Stimulated activated CD8-positive, alpha-beta memory T cell treated with anti-CD3 and anti-CD28 coated beads, Interleukin-12 subunit alpha, Interleukin-12 subunit beta, amount 100 ng/mL, for 24 hours (primary cell): ENCODE measurements around the gene MCM3AP.
"Not testable (repeated sequence)": the region's sequence is repeated elsewhere in the genome, so short reads cannot be mapped to it uniquely, and the experiment has no call there.

Experiments used
- DNase-seq: peaks from one replicate; pipeline ENCODE4 v3.0.0-alpha.2; 2020; ENCODE audit errors: extremely low read depth

MCM3AP gene

DNA sequence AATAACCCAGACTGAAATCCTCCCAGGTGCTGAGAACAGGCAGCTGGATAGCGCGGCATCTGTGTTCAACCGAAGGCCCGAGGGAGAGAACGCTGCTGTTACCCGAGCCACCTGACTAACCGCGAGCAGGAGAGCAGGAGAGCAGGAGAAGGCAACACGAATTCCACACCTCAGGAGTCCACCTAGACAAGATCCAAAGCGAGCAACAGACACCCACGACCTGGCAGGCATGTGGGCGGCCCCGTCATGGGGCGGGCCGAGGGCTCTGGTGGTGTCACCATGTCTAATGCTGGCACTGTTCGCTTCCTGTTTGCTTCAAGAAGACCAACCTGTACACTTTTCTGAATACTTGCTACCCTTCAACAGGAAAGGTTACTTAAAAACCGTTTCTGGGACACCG lies 80.2 kb downstream of the MCM3AP start:
- DNase-seq = no peak

DNA sequence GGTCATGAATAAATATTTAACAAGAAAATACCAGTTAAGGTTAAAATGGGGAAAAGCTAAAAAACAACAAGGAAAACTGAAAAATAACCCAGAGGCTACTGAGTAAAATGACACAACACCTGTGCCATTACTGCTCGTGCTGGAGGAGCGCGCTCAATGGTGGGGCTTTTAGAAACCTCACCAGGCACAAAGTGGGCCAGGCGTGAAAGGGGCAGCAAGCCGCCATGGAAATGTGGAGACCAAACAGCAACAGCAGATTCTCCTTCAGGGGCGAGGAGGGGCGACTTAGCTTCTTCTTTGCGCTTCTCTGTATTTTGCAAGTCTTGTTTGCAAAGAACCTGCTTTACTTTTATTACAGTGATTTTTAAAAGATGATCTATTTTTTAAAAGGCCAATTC lies 82.2 kb downstream of the MCM3AP start:
- DNase-seq = no peak

DNA sequence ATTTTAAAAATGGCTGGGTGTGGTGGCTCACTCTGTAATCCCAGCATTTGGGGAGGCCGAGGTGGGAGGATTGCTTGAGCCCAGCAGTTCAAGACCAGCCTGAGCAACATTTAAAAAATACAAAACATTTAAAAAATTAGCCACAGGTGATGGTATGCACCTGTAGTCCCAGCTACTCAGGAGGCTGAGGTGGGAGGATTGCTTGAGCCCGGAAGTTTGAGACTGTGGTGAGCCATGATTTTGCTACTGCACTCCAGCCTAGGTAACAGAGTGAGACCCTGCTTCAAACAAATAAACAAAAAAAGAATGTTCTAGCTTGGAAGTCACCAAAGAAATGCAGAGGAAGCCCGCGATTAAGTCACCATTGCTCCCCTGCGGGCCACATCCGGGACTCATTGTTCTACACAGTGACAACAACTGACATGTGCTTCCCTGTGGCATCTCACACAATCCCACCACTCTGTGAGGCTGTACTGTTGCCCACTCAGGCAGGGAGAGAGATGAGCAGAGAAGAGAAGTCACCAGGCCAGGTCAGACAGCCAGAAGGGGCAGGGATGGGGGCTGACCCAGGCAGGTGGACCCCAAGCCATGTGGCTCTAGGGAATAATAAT lies 82.7 kb downstream of the MCM3AP start:
- DNase-seq = no peak

DNA sequence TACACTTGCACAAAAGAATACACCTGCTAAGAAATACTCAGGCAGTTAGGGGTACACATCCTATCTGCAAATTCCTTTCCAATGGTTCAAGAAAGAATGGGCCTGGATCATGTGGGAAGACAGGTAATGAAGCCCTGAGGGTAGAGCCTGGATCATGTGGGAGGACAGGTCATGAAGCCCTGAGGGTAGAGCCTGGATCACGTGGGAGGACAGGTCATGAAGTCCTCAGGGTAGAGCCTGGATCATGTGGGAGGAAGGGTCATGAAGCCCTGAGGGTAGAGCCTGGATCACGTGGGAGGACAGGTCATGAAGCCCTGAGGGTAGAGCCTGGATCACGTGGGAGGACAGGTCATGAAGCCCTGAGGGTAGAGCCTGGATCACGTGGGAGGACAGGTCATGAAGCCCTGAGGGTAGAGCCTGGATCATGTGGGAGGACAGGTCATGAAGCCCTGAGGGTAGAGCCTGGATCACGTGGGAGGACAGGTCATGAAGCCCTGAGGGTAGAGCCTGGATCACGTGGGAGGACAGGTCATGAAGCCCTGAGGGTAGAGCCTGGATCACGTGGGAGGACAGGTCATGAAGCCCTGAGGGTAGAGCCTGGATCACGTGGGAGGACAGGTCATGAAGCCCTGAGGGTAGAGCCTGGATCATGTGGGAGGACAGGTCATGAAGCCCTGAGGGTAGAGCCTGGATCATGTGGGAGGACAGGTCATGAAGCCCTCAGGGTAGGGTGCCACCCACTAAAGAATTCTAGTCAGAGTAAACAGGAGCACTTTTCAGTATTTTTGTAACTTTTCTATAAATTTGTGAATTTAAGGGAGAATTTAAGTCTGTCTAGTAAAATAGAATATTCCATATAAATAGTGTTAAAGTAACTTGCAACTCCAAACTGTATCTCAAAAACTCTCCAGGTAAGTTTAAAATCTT lies 84.3 kb downstream of the MCM3AP start:
- DNase-seq = not testable (repeated sequence)

DNA sequence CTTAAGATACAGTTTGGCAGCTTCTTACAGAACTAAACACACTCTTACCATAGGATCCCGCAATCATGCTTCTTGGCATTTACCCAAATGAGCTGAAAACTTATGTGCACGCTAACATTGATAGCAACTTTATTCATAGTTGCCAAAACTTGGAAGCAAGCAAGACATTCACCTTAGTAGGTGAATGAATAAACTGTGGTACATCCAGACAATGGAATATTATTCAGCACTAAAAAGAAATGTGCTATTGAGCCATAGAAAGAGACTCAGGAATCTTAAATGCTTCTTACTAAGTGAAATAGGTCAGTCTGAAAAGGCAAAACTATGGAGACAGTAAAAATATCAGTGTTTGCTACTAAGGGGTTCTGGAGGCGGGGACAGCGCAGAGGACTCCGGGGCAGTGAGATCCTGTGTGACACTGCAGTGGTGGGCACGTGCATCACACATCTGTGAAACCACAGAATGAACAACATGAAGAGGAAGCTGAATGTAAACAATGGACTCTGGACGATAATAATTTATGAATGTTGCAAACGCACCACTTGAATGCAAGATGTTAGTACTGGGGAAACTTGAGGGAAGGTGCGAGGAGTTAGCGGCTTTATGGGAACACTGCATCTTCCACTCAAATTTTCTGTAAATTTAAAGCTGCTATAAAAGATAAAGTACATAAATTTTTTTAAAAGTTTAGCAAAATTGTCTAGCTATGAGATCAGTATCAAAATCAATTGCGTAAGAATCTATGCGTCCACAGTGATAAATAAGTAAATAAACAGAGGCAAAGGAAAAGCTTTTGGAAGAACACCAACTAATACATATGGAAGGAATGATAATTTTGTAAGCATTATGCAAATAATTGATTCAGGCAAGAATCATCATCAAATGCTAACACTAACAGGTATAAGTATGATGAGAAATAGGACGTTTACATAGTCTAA lies 85.7 kb downstream of the MCM3AP start:
- no peak for DNase-seq

DNA sequence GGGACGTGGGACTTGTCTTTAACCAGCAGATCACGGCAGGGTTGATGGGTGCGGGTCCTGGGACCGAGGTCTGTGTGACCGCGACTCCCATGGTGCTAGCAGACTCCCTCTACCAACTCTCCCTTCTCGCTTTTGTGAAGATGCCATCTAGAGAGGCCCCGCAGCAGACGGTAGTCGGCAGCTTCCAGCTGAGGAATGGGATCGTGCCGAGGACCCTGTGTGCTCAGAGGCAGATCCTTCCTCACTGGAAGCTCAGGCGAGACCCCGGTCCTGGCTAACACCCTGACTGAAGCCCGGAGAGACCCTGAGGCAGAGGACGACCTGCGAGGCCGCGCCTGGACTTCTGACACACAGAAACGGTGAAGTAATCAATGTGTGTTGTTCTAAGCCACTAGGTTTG lies 88.7 kb downstream of the MCM3AP start:
- no peak for DNase-seq

DNA sequence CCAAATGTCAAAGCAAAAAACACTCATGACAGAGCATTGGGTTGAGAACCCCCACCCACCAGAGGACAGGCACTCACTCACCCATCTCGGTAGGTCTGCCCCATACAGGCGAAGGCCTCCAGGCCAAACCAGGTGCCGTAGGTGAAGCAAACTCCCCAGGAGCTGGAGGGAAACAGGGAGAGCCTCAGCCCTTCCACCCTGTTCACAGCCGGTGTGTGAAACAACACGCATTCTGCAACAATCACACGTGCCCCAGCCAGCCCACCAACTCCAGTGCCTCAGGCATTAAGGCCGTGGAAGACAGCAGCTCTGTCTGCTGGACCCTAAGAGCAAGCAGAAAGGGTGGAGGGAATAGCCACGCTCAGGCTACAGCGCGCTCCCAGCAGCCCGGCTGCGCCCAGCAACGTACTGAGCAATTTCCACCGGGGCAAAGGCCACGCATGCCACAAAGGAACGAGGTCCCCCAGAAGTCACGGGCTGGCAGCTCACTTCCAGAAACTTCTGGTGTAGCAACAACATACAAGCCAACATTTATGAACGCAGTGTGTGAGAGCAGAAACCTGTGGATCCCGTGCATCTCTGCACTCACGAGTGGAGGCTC lies 89.7 kb downstream of the MCM3AP start:
- no peak for DNase-seq

DNA sequence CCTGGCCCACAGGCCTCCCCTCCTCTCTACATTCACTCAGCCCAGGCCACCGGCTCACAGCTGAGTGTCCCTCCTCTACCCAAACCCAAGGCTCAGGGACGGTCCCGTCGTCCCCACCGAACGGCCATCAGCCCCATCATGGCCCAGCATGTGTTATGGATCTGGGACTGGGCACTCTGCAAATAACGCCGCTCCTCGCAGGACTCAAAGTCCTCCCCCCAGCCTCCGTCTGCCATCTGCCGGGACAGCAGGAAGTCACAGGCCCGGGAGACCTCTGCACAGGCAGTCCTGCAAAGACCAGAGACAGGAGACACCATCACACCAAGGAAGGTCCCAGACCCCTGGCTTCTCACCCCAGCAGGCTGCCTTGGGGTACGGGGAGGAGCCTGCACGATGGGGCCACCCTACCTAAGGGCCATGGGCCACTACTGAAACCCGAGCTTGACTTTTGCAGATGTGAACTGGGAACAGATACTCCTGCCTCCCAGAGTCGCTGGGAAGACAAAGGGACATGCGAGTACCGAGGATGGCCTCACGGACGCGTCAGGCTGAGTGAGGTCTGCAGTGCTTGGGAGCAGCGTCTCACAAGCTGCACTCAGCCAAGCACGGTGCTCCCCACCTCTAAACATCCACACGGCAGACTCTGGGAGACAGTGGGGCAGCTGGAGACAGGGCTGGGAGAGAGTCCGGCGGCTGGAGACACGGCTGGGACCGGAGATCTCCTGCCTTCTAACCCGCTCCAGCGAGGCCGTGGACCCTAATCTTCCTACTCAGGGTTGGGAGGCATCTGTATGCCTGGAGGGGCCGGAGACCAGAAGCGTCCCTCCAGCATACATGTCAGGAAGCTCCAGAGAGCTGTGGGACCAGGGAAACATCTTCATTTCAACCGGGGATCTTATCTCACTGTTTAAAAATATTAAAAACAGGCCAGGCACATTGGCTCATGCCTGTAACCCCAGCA lies 90.8 kb downstream of the MCM3AP start:
- DNase-seq = no peak

DNA sequence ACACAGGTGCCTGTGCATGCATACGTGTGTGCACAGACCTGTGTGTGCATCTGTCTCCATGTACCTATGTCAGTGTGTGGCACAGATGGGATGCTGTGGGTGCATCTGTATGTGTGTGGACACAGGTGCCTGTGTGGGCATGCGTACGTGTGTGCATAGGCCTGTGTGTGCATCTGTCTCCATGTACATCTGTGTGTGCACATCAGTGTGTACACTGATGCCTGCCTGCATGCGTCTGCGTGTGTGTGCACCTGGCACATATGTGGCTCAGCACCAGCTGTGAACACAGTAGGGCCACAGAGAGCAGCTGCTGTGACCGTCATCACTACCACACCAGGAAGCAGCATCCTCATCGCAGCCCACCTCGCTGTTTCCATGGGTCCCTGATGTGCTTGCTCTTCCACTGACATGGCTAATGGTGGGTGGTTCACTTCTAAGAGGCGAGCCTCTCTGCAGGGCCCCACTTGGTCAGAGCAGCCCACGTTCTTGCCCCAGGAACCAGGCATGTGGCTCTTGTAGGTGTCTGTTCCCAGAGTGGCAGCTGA lies 91.5 kb downstream of the MCM3AP start:
- DNase-seq = no peak

DNA sequence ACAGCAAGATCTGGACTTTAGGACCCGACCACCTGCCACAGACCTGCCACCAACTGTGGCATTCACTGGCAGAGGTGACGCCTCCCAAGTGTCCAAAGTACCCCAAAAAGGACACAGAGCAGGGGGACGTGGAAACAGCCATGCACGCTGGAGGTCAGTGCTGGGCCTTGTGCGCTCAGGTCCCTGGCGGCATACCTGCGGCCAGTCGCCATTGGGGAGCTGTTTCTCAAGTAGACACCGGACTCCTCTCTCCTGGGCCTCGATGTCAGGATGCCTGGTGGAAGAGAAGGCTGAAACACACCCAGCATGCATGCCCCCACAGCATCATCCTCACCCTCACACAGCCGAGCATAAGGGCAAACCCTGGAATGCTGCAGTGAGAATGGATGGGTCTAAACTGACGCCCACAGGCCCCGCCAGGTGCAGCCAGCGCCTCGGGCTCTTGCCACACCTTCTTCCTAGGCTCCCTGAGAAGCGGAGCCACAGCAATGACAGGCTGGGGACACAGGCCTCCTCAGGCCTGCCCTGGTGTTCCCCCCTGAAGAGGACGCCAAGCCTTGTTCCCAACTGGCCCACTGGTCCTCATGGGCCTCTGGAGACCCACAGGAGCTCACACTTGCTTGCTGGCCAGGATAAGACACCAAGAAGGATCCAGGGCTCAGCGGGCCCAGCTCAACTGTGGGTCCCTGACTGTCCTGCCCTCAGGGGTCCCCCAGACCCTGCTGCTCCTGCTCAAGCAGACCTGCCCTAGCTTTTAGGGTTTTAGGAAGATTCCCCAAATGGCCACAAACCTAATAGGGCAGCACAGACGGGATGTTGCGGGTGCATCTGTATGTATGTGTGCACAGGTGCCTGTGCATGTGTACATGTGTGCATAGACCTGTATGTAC lies 93.5 kb downstream of the MCM3AP start:
- DNase-seq = no peak

DNA sequence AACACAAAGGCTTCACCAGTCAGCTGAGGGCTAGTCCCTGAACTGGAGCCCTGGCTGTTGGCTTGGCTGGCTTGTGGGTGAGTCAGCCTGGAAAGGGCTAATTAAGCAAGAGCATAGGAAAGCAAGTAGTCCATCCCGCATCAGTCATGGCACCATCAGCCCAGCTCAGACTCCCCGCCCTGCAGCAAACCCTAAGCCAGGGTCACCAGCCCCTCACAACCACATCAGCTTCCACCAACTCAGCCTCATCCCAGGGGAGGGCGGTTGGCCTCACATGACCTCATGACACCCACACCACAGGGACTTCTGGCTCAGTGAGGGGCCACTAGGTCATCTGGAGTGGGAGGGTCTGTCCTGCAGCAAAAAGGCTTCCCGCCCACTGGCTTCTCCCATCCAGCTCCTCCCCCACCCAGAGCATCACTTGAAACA lies 94.1 kb downstream of the MCM3AP start:
- DNase-seq = no peak

DNA sequence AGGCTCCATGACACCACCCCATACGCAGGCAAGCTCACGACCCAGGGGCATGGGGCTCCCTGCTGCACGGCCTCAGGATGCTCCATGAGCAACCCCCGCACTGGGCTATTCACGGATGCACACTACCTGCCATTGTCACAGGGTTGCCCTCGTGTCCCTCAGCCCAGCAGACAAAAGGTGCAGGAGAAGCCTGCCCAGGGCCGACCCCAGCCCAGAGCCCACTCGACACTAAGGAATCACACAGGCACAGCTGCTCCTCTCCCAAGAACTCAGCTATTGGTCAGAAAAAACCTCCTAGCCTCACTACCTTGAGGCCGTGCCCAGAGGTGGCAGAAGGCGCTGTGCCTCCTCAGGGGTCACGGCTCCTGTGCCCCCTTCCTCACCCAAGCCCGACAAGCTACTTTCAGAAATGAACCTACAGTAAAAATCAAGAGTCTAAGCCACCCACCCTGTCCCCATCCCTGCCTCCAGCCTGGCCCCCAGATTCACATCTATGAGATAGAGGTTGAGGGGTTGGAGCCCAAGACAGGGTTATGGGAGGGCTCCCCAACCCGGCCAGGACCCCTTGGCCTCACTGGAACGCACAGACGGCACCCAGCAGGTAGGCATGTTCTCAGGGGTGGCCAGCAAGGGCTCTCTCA lies 94.8 kb downstream of the MCM3AP start:
- no peak for DNase-seq

DNA sequence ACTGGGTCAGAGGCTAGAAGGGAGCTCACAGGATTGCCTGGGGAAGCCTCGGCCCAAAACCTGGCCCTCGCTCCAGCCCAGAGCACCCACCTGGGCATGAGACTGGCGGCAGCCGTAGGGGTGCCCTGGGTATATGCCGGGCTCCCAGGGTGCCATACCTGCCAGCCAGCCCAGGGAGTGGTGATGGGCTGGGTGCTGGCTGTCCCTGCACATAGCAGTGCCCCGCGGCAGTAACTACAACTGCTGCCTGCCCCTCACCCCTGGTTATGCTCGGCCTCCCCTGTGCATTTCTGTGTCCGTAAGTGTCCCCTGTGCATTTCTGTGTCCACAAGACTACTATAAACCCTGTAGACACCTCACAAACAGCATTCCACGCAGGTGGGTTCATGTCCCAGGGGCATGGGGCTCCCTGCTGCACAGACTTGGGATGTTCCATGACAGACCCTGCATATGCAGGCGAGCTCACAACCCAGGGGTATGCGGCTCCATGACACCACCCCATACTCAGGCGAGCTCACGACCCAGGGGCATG lies 95.4 kb downstream of the MCM3AP start:
- no peak for DNase-seq

DNA sequence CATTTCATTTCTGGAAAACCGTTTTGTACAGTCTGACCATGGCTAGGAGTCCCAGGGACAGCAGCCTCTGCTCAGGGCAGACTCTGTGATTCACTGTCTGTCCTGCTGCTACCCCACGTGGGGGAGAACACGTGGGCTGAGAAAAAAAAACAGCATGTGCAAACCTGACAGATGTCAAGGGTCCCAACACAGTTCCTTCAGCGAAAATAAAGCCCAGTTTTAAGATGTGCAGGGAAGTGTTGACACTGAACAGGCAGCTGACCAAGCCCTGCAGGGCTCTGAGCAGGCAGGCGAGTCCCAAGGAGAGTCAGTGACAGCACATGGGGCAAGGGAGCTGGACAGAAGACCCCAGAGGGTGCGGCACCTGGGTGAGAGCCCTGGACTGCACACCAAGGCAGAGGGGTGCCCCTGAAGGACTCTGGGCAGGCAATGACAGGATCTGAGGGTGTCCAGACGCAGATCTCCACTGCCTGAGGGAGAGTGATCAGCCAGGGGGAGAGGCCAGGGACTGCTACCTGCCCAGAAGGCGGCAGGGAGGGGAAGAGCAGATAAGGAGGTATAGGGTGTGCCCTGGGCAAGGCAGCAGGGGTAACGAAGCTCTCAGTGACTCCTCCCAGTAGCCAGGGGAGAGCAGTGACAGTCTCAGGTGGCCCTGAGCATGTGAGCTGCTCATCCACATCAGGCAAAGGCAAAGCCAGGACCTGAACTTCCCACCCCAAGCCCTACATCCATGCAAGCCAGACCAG lies 96.0 kb downstream of the MCM3AP start:
- no peak for DNase-seq

DNA sequence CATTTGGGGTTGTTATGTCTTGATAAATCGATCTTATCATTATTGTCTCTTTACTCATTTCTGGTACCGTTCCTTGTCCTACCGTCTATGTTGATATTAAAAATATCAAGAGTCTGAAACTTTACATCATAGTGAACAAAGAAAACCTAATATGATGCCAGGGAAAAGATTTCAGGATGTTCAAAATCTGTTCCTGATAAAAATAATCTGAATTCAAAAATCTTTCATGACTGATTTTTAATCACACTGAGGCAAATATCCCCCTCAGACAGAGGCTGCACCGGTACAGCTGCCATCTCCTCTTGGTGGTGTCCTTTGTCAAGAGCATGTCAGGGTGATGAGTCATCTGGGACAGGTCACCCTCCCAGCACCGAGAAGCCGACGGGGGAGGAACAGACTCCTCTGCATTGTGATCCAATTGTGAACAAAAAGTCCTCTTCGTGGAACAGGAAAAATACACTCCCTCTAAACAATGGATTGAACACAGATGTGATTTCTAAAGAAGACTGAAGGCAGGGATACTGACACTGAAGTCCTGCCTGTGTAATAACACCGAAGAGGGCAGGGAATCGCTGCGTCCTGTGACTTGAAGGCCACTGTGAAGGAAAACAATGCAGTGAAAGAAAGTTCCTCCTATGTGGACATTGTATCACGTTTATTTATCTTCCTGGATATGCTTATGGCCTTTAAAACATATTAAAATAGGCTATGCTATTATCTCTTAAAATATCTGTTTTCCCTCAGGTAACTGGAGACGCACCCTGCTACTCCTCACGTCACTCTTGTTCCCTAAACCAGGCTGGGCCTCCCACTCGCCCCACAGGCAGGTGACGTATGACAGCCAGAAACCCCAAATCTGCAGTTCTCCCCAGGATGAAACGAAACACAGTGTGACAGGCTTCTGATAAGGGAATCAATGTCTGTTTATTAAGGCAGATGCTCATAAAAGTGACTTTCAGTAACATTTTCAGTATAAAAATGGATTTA lies 96.9 kb downstream of the MCM3AP start:
- no peak for DNase-seq

DNA sequence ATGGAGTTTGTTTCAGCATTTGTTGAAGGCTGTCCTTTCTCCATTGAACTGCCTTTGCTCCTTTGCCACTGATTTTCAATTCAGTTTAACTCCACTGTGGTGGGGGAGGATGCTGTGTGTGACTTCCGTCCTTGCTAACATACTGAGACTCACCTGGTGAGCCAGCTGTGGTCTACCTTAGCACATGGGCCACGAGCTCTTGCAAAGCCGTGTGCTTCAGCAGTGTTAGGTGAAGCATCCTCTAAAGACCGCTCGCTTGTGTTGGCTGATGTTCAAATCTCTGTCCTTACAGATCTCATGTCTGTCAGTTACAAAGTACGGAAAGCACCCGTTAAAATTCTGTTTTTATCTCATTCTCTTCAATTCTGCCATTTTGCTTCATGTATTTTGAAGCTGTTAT lies 97.6 kb downstream of the MCM3AP start:
- DNase-seq = no peak

DNA sequence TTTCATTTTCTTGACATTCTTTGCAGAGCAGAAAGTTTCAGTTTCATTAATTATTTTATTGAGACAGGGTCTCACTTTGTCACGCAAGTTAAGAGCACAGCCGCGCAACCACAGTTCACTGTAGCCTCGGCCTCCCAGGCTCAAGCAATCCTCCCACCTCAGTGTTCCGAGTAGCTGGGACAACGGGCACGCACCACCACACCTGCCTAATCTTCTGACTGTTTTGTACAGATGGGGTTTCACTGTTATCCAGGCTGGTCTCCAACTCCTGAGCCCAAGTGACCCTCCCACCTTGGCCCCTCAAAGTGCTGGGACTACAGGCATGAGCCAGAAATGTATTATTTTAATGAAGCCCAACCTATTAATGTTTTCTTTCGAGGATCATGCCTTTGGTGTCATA lies 98.2 kb downstream of the MCM3AP start:
- no peak for DNase-seq
